H9 (cell line): ENCODE results near the gene SPDYE4. TPM values are rescaled to one million over a fixed set of nuclear protein-coding genes. Genes with fewer than 3 reads are reported as not detected.
A peak's percentile ranks its signal among the peaks of the same experiment; 100 is the strongest.

Source experiments
- DNase-seq: peaks from one replicate; pipeline ENCODE4 v3.0.0-alpha.2; 2017
- H2AFZ ChIP-seq: one replicate; pipeline ENCODE4 v1.6.1; 2013; ENCODE audit warnings: mild to moderate bottlenecking, low read length, control low read depth, moderate library complexity
- H2AK5ac ChIP-seq: 2 replicates; pipeline ENCODE4 v1.6.1; 2013; ENCODE audit warnings: low read length, control low read depth, mixed read lengths; ENCODE audit not compliant: insufficient read length
- H2BK120ac ChIP-seq: one replicate; pipeline ENCODE4 v1.6.1; 2013; ENCODE audit warnings: low read depth, mild to moderate bottlenecking, low read length, control low read depth, inconsistent platforms; ENCODE audit not compliant: poor library complexity, severe bottlenecking
- H2BK12ac ChIP-seq: 2 replicates; pipeline ENCODE4 v1.6.1; 2013; ENCODE audit warnings: low read length, control low read depth, mixed read lengths, low read depth; ENCODE audit not compliant: insufficient read length
- H2BK15ac ChIP-seq: 2 replicates; pipeline ENCODE4 v1.6.1; 2013; ENCODE audit warnings: low read depth, low read length, control low read depth
- H2BK20ac ChIP-seq: one replicate; pipeline ENCODE4 v1.6.1; 2013; ENCODE audit warnings: low read depth, mild to moderate bottlenecking, low read length, control low read depth, inconsistent platforms; ENCODE audit not compliant: poor library complexity, severe bottlenecking
- H2BK5ac ChIP-seq: 2 replicates; pipeline ENCODE4 v1.6.1; 2013; ENCODE audit warnings: low read length, control low read depth, mixed read lengths; ENCODE audit not compliant: insufficient read length
- H3K14ac ChIP-seq: 2 replicates; pipeline ENCODE4 v1.6.1; 2013; ENCODE audit warnings: low read length, control low read depth; ENCODE audit not compliant: insufficient read depth
- H3K18ac ChIP-seq: 2 replicates; pipeline ENCODE4 v1.6.1; 2013; ENCODE audit warnings: low read depth, mild to moderate bottlenecking, mixed read lengths, low read length, control low read depth; ENCODE audit not compliant: insufficient read length
- H3K23ac ChIP-seq: 2 replicates; pipeline ENCODE4 v1.6.1; 2013; ENCODE audit warnings: low read length, control low read depth, mixed read lengths, low read depth; ENCODE audit not compliant: insufficient read length
- H3K23me2 ChIP-seq: 2 replicates; pipeline ENCODE4 v1.6.1; 2013; ENCODE audit warnings: low read depth, mild to moderate bottlenecking, mixed read lengths, low read length, control low read depth; ENCODE audit not compliant: insufficient read length, poor library complexity, severe bottlenecking
- H3K27ac ChIP-seq: 2 replicates; pipeline ENCODE4 v1.5.1; 2013; ENCODE audit warnings: low read length, control low read depth, mixed read lengths, low read depth; ENCODE audit not compliant: insufficient read length
- H3K27me3 ChIP-seq: 2 replicates; pipeline ENCODE4 v1.6.1; 2013; ENCODE audit warnings: low read length, control low read depth, inconsistent platforms; ENCODE audit not compliant: insufficient read depth
- H3K4ac ChIP-seq: 2 replicates; pipeline ENCODE4 v1.6.1; 2013; ENCODE audit warnings: low read depth, mild to moderate bottlenecking, control low read depth, inconsistent platforms, low read length, moderate library complexity
- H3K4me1 ChIP-seq: 2 replicates; pipeline ENCODE4 v1.6.1; 2013; ENCODE audit warnings: low read length, control low read depth, inconsistent platforms; ENCODE audit not compliant: insufficient read depth
- H3K4me2 ChIP-seq: 2 replicates; pipeline ENCODE4 v1.6.1; 2013; ENCODE audit warnings: low read length, control low read depth, mixed read lengths; ENCODE audit not compliant: insufficient read length, insufficient read depth
- H3K56ac ChIP-seq: 2 replicates; pipeline ENCODE4 v1.6.1; 2013; ENCODE audit warnings: low read depth, mild to moderate bottlenecking, mixed read lengths, low read length, control low read depth; ENCODE audit not compliant: insufficient read length
- H3K79me1 ChIP-seq: 2 replicates; pipeline ENCODE4 v1.6.1; 2013; ENCODE audit warnings: low read depth, mild to moderate bottlenecking, moderate library complexity, low read length, control low read depth, inconsistent platforms; ENCODE audit not compliant: insufficient read depth, poor library complexity, severe bottlenecking
- H3K79me2 ChIP-seq: 2 replicates; pipeline ENCODE4 v1.6.1; 2013; ENCODE audit warnings: low read length, control low read depth, inconsistent platforms; ENCODE audit not compliant: insufficient read depth
- H3K9ac ChIP-seq: 2 replicates; pipeline ENCODE4 v1.6.1; 2013; ENCODE audit warnings: low read length, control low read depth, mixed read lengths; ENCODE audit not compliant: insufficient read length; ENCODE audit errors: extremely low read depth
- H3K9me3 ChIP-seq: one replicate; pipeline ENCODE4 v1.6.1; 2013; ENCODE audit warnings: low read depth, low read length, inconsistent platforms; ENCODE audit not compliant: control insufficient read depth
- H3T11ph ChIP-seq: one replicate; pipeline ENCODE4 v1.6.1; 2013; ENCODE audit warnings: mild to moderate bottlenecking, low read length, control low read depth, inconsistent platforms
- H4K20me1 ChIP-seq: one replicate; pipeline ENCODE4 v1.6.1; 2013; ENCODE audit not compliant: control insufficient read depth, insufficient read length, insufficient read depth
- H4K5ac ChIP-seq: 2 replicates; pipeline ENCODE4 v1.6.1; 2013; ENCODE audit warnings: low read depth, mild to moderate bottlenecking, mixed read lengths, low read length, control low read depth; ENCODE audit not compliant: insufficient read length
- H4K8ac ChIP-seq: replicated peaks from 2 replicates; pipeline ENCODE4 v1.6.1; 2013; ENCODE audit warnings: low read length, control low read depth, mixed read lengths, low read depth; ENCODE audit not compliant: insufficient read length
- H4K91ac ChIP-seq: 2 replicates; pipeline ENCODE4 v1.6.1; 2013; ENCODE audit warnings: low read depth, mild to moderate bottlenecking, moderate library complexity, mixed read lengths, low read length, control low read depth; ENCODE audit not compliant: insufficient read length
- H3K27ac Mint-ChIP-seq, 3 experiments: 2 replicates in 2 of 3; 3 replicates in 1 of 3; pipeline ENCODE4 v1.8.0; 2020 to 2021; ENCODE audit warnings: mixed read lengths in 3 of 3, mild to moderate bottlenecking in 1 of 3, moderate library complexity in 1 of 3
- H3K27me3 Mint-ChIP-seq: 2 replicates; pipeline ENCODE4 v1.8.0; 2021; ENCODE audit warnings: low read depth, mild to moderate bottlenecking, moderate library complexity, mixed read lengths
- H3K36me3 Mint-ChIP-seq, 3 experiments: 2 replicates in 2 of 3; 3 replicates in 1 of 3; pipeline ENCODE4 v1.8.0; 2020 to 2021; ENCODE audit warnings: low read depth in 3 of 3, mixed read lengths in 3 of 3; ENCODE audit not compliant: insufficient read depth in 1 of 3
- H3K4me1 Mint-ChIP-seq, 2 experiments: 2 replicates each; pipeline ENCODE4 v1.8.0; 2020; ENCODE audit warnings: mixed read lengths in 2 of 2
- H3K4me3 Mint-ChIP-seq, 2 experiments: 2 replicates in 1 of 2; 3 replicates in 1 of 2; pipeline ENCODE4 v1.8.0; 2020 to 2021; ENCODE audit warnings: mild to moderate bottlenecking in 2 of 2, mixed read lengths in 2 of 2, moderate library complexity in 1 of 2
- H3K9me3 Mint-ChIP-seq, 2 experiments: 2 replicates in 1 of 2; 3 replicates in 1 of 2; pipeline ENCODE4 v1.8.0; 2020; ENCODE audit warnings: mild to moderate bottlenecking in 2 of 2, mixed read lengths in 2 of 2, moderate library complexity in 1 of 2
- CTCF ChIP-seq: fragments of 200-600 bp; sonication (generic); conservative IDR thresholded peaks from 3 replicates; pipeline ENCODE4 v1.8.0; 2021; ENCODE audit warnings: antibody characterized with exemption, mild to moderate bottlenecking
- WGBS: extraction: QIAGEN DNeasy Blood & Tissue Kit; methylation state at CpG from one replicate; pipeline ENCODE4 v1.1.7; 2013; ENCODE audit warnings: missing lambda C conversion rate, low lambda C conversion rate, mixed read lengths; ENCODE audit not compliant: insufficient read length; ENCODE audit errors: extremely low coverage; 5-methylcytosine and 5-hydroxymethylcytosine counted together
- total RNA-seq: library from RNA; stranded (reverse); gene quantifications from 2 replicates; pipeline ENCODE4 v1.2.1, GENCODE V29; 2021

Gene SPDYE4
- total RNA-seq, 1 experiment from 2014 or later: not detected

GRCh38 chr17:8724451-8724850 is 33.9 kb downstream of the SPDYE4 start:
- H3K4me1 Mint-ChIP-seq: peaks cover 5 to 8% of the 10 kb centered on the region in 2 experiments
- H3K23me2 ChIP-seq: no peaks in the 10 kb centered on the region
- no peak overlapping the region for H3K23ac ChIP-seq
- H4K91ac ChIP-seq: no peak overlapping the region
- H3K4me2 ChIP-seq: no peak overlapping the region
- H3K27me3 ChIP-seq: no peaks in the 10 kb centered on the region
- no peaks in the 10 kb centered on the region for H3K79me2 ChIP-seq
- peak overlapping the region; percentile 39; the same call in 1 of the 2 replicates for H3K14ac ChIP-seq
- no peak overlapping the region for H2BK5ac ChIP-seq
- no peak overlapping the region for H2BK120ac ChIP-seq
- no peaks in the 10 kb centered on the region for H3K79me1 ChIP-seq
- H2BK20ac ChIP-seq: no peak overlapping the region
- H3K27me3 Mint-ChIP-seq: peaks cover 3% of the 10 kb centered on the region
- H3K9me3 Mint-ChIP-seq: no peaks in the 10 kb centered on the region
- H2AFZ ChIP-seq: no peak overlapping the region
- no CpG with 5 or more reads among the region's 7 CpGs for WGBS
- H3K4me3 Mint-ChIP-seq: no peak overlapping the region
- peak overlapping the region; percentile 23 for H3K56ac ChIP-seq
- H4K8ac ChIP-seq: no peak overlapping the region
- no peak for TF ChIP-seq CTCF
- H2AK5ac ChIP-seq: no peak overlapping the region
- no peaks in the 10 kb centered on the region for H3K4me1 ChIP-seq
- H3K27ac ChIP-seq: no peak overlapping the region
- H3T11ph ChIP-seq: no peak overlapping the region
- H4K20me1 ChIP-seq: no peaks in the 10 kb centered on the region
- H4K5ac ChIP-seq: no peak overlapping the region
- no peak overlapping the region for H2BK15ac ChIP-seq
- H3K18ac ChIP-seq: no peak overlapping the region
- no peak overlapping the region for H2BK12ac ChIP-seq
- no peaks in the 10 kb centered on the region for H3K36me3 Mint-ChIP-seq
- no peaks in the 10 kb centered on the region for H3K9me3 ChIP-seq
- H3K27ac Mint-ChIP-seq: no peak overlapping the region
- no peak overlapping the region for H3K4ac ChIP-seq
- no peak overlapping the region for H3K9ac ChIP-seq
- DNase-seq: no peak
